Liver (tissue), 9 donors: ENCODE data around the gene GHR. TPM values are rescaled to one million over a fixed set of nuclear protein-coding genes. Genes with fewer than 3 reads are reported as not detected.

Experiments used
- DNase-seq: peaks from one replicate; pipeline ENCODE4 v3.0.0-alpha.2; 2017; ENCODE audit warnings: low spot score
- H3K27ac ChIP-seq, 2 donors: one replicate each; pipeline ENCODE4 v1.7.0; 2013; ENCODE audit warnings: inconsistent platforms in 2 of 2, low read length in 2 of 2, control low read depth in 1 of 2, low read depth in 1 of 2, mild to moderate bottlenecking in 1 of 2
- H3K27me3 ChIP-seq, 4 donors: one replicate each; pipeline versions ENCODE4 v1.6.1 to v1.7.0; 2013; ENCODE audit warnings: low read length in 3 of 4, inconsistent platforms in 1 of 4, mild to moderate bottlenecking in 1 of 4, moderate library complexity in 1 of 4; ENCODE audit not compliant: control insufficient read depth in 4 of 4, insufficient read depth in 4 of 4
- H3K36me3 ChIP-seq, 4 donors: one replicate each; pipeline versions ENCODE4 v1.6.1 to v1.7.0; 2013; ENCODE audit warnings: low read length in 3 of 4, mild to moderate bottlenecking in 3 of 4, low read depth in 1 of 4, moderate library complexity in 1 of 4; ENCODE audit not compliant: control insufficient read depth in 4 of 4, insufficient read depth in 3 of 4
- H3K4me1 ChIP-seq, 4 donors: one replicate each; pipeline versions ENCODE4 v1.6.1 to v1.7.0; 2013; ENCODE audit warnings: low read length in 3 of 4, mild to moderate bottlenecking in 3 of 4, moderate library complexity in 1 of 4; ENCODE audit not compliant: control insufficient read depth in 4 of 4, insufficient read depth in 4 of 4
- H3K4me3 ChIP-seq, 3 donors: one replicate each; pipeline versions ENCODE4 v1.6.1 to v1.7.0; 2013; ENCODE audit warnings: low read length in 3 of 3, control low read depth in 1 of 3, low read depth in 1 of 3, mild to moderate bottlenecking in 1 of 3
- H3K9ac ChIP-seq, 2 donors: one replicate each; pipeline ENCODE4 v1.7.0; 2013; ENCODE audit warnings: low read length in 2 of 2, mild to moderate bottlenecking in 2 of 2, moderate library complexity in 2 of 2, control low read depth in 1 of 2, low read depth in 1 of 2
- H3K9me3 ChIP-seq, 4 donors: one replicate each; pipeline versions ENCODE4 v1.6.1 to v1.7.0; 2013; ENCODE audit warnings: low read length in 3 of 4; ENCODE audit not compliant: control insufficient read depth in 4 of 4
- ATF3 ChIP-seq: IDR thresholded peaks from 2 replicates; pipeline ENCODE4 v1.6.1; 2016; ENCODE audit warnings: antibody characterized with exemption
- CTCF ChIP-seq: fragments of 150-350 bp; IDR thresholded peaks from 2 replicates; pipeline ENCODE4 v1.5.1; 2017; ENCODE audit warnings: improper control_type of control experiment, low read depth, low read length; ENCODE audit not compliant: missing input control
- EGR1 ChIP-seq, 2 donors: IDR thresholded peaks; 2 replicates each; pipeline ENCODE4 v1.6.1; 2016 to 2018; ENCODE audit warnings: antibody characterized with exemption in 2 of 2, low read depth in 2 of 2
- FOXA1 ChIP-seq: IDR thresholded peaks from 2 replicates; pipeline ENCODE4 v1.6.1; 2016; ENCODE audit warnings: antibody characterized with exemption
- FOXA2 ChIP-seq: IDR thresholded peaks from 2 replicates; pipeline ENCODE4 v1.6.1; 2016; ENCODE audit warnings: antibody characterized with exemption
- HNF4A ChIP-seq, 2 donors: conservative IDR thresholded peaks; 2 replicates each; pipeline ENCODE4 v1.6.1; 2016; ENCODE audit warnings: antibody characterized with exemption in 2 of 2, mild to moderate bottlenecking in 2 of 2
- HNF4G ChIP-seq: IDR thresholded peaks from 2 replicates; pipeline ENCODE4 v1.6.1; 2016; ENCODE audit warnings: antibody characterized with exemption
- JUND ChIP-seq, 2 donors: IDR thresholded peaks; 2 replicates each; pipeline ENCODE4 v1.6.1; 2016; ENCODE audit warnings: antibody characterized with exemption in 2 of 2
- MAX ChIP-seq: IDR thresholded peaks from 2 replicates; pipeline ENCODE4 v1.6.1; 2016; ENCODE audit warnings: antibody characterized with exemption
- NR2F2 ChIP-seq: IDR thresholded peaks from 2 replicates; pipeline ENCODE4 v1.6.1; 2016; ENCODE audit warnings: antibody characterized with exemption
- RAD21 ChIP-seq, 2 donors: IDR thresholded peaks; 2 replicates each; pipeline ENCODE4 v1.6.1; 2016; ENCODE audit warnings: antibody characterized with exemption in 2 of 2, mild to moderate bottlenecking in 2 of 2
- RXRA ChIP-seq, 2 donors: IDR thresholded peaks; 2 replicates each; pipeline ENCODE4 v1.6.1; 2017 to 2018; ENCODE audit warnings: antibody characterized with exemption in 2 of 2, mild to moderate bottlenecking in 1 of 2
- SP1 ChIP-seq: IDR thresholded peaks from 2 replicates; pipeline ENCODE4 v1.6.1; 2018; ENCODE audit warnings: antibody characterized with exemption, mild to moderate bottlenecking
- TAF1 ChIP-seq: conservative IDR thresholded peaks from 2 replicates; pipeline ENCODE4 v1.6.1; 2016; ENCODE audit warnings: antibody characterized with exemption, mild to moderate bottlenecking
- YY1 ChIP-seq: IDR thresholded peaks from 2 replicates; pipeline ENCODE4 v1.6.1; 2016; ENCODE audit warnings: antibody characterized with exemption, mild to moderate bottlenecking
- WGBS: extraction: QIAGEN DNeasy Blood & Tissue Kit; methylation state at CpG from one replicate; pipeline ENCODE4 v1.1.7; 2013; 5-methylcytosine and 5-hydroxymethylcytosine counted together
- polyA plus RNA-seq, 2 donors: library from polyadenylated mRNA; stranded (reverse) in 1 of 2; unstranded in 1 of 2; fragments of 200-250 nt in 1 of 2; fragments of >200 nt in 1 of 2; fragmentation: Nextera tagmentation in 1 of 2; extraction: Ambion mirVana in 1 of 2; gene quantifications; one replicate each; pipeline versions ENCODE4 v1.2.1 to v1.2.3, GENCODE V29; 2013 to 2015
- total RNA-seq, 2 donors: library from RNA; depleted of rRNA; stranded (reverse); fragments of >200 nt; gene quantifications; one replicate each; pipeline ENCODE4 v1.2.3, GENCODE V29; 2014
- TF ChIP-seq, protein P1 (sequence below): IDR thresholded peaks from 2 replicates; pipeline ENCODE4 v1.6.1; 2016; ENCODE audit warnings: antibody characterized with exemption, mild to moderate bottlenecking
- TF ChIP-seq, protein P2 (sequence below): IDR thresholded peaks from 2 replicates; pipeline ENCODE4 v1.6.1; 2016; ENCODE audit warnings: antibody characterized with exemption
- donor health status: healthy.
- donor health status: healthy.
- donor health status: healthy.
- donor health status: healthy.
- donor health status: healthy.

GHR gene
- total and polyA plus RNA-seq, 4 donors, result 6.6 to 104 (median 20.9) TPM

DNA sequence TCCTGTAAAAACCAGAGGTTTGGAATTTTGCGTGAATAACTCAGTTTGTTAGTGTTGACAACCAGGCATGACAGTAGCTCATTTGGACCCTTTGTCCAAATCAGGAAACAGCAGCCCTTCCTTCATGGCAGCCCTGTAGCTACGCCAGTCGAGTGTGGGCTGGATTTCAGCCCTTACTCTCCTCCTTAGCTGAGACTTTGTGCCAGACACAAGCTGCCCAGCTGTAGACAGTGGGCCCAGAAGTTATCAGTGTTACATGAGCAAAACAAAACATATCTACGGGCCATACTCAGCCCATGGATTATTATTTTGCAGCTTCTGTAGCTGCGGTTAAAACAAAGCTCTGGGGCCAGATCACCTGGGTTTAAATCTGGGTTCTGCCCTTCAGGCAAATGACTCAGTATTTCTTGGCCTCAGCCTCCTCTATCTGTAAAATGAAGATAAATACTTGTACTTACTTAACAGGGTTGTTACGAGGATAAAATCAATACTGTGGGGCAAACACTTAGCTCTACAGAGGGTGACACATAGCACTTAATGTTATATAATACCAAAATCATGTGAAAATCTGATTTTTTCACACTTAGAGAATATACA is 76.9 kb downstream of the GHR start:
- H3K27ac ChIP-seq, result peak overlapping the region; percentile 30 to 81
- TF ChIP-seq YY1, result no peak
- TF ChIP-seq FOXA1, result no peak
- TF ChIP-seq CTCF, result no peak
- no peak for TF ChIP-seq JUND (IDR thresholded peaks at IDR 0.05)
- TF ChIP-seq NR2F2, result no peak
- no peak for TF ChIP-seq ATF3
- no peak for TF ChIP-seq RXRA (IDR thresholded peaks at IDR 0.05)
- no peak for TF ChIP-seq SP1
- TF ChIP-seq, protein P1, sequence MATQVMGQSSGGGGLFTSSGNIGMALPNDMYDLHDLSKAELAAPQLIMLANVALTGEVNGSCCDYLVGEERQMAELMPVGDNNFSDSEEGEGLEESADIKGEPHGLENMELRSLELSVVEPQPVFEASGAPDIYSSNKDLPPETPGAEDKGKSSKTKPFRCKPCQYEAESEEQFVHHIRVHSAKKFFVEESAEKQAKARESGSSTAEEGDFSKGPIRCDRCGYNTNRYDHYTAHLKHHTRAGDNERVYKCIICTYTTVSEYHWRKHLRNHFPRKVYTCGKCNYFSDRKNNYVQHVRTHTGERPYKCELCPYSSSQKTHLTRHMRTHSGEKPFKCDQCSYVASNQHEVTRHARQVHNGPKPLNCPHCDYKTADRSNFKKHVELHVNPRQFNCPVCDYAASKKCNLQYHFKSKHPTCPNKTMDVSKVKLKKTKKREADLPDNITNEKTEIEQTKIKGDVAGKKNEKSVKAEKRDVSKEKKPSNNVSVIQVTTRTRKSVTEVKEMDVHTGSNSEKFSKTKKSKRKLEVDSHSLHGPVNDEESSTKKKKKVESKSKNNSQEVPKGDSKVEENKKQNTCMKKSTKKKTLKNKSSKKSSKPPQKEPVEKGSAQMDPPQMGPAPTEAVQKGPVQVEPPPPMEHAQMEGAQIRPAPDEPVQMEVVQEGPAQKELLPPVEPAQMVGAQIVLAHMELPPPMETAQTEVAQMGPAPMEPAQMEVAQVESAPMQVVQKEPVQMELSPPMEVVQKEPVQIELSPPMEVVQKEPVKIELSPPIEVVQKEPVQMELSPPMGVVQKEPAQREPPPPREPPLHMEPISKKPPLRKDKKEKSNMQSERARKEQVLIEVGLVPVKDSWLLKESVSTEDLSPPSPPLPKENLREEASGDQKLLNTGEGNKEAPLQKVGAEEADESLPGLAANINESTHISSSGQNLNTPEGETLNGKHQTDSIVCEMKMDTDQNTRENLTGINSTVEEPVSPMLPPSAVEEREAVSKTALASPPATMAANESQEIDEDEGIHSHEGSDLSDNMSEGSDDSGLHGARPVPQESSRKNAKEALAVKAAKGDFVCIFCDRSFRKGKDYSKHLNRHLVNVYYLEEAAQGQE, result no peak
- TF ChIP-seq EGR1 (IDR thresholded peaks at IDR 0.05; ENCODE audit: low read depth in 2 of 2), result no peak
- no peak for TF ChIP-seq HNF4A (conservative IDR thresholded peaks at IDR 0.05)
- TF ChIP-seq TAF1, result no peak
- no peak for TF ChIP-seq FOXA2
- TF ChIP-seq MAX, result no peak
- no peak for TF ChIP-seq RAD21 (IDR thresholded peaks at IDR 0.05)
- TF ChIP-seq, protein P2, sequence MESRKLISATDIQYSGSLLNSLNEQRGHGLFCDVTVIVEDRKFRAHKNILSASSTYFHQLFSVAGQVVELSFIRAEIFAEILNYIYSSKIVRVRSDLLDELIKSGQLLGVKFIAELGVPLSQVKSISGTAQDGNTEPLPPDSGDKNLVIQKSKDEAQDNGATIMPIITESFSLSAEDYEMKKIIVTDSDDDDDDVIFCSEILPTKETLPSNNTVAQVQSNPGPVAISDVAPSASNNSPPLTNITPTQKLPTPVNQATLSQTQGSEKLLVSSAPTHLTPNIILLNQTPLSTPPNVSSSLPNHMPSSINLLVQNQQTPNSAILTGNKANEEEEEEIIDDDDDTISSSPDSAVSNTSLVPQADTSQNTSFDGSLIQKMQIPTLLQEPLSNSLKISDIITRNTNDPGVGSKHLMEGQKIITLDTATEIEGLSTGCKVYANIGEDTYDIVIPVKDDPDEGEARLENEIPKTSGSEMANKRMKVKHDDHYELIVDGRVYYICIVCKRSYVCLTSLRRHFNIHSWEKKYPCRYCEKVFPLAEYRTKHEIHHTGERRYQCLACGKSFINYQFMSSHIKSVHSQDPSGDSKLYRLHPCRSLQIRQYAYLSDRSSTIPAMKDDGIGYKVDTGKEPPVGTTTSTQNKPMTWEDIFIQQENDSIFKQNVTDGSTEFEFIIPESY, result no peak
- TF ChIP-seq HNF4G, result no peak
- H3K27me3 ChIP-seq, result no peaks in the 10 kb centered on the region
- WGBS, result 72% methylated on average over 6 of the region's 6 CpGs
- H3K4me3 ChIP-seq, result no peak overlapping the region
- H3K9ac ChIP-seq, result no peak overlapping the region
- H3K36me3 ChIP-seq, result peaks cover 0 to 3% (median 0%) of the 10 kb centered on the region in 4 donors
- no peaks in the 10 kb centered on the region for H3K9me3 ChIP-seq
- DNase-seq, result no peak
- peaks cover 0 to 58% (median 28%) of the 10 kb centered on the region in 4 donors for H3K4me1 ChIP-seq
